Uterus (tissue), 4 donors: ENCODE measurements around the gene CNDP2. TPM values are rescaled to one million over a fixed set of nuclear protein-coding genes. Genes with fewer than 3 reads are reported as not detected.

Experiments
- DNase-seq, 2 donors: peaks; one replicate each; pipeline ENCODE4 v3.0.0-alpha.2; 2019 to 2020
- H3K27ac ChIP-seq, 2 donors: fragments of 200-600 bp; sonication (generic); 1 replicate in 1 of 2; 2 replicates in 1 of 2; pipeline ENCODE4 v1.5.1; 2016 to 2018
- H3K27me3 ChIP-seq, 2 donors: fragments of 200-600 bp; sonication (generic); one replicate each; pipeline ENCODE4 v1.5.1; 2018 to 2019; ENCODE audit warnings: control low read depth in 1 of 2
- H3K36me3 ChIP-seq, 2 donors: fragments of 200-600 bp; sonication (generic); one replicate each; pipeline ENCODE4 v1.5.1; 2019; ENCODE audit warnings: control low read depth in 1 of 2
- H3K4me1 ChIP-seq, 2 donors: fragments of 200-600 bp; sonication (generic); one replicate each; pipeline ENCODE4 v1.5.1; 2018 to 2019; ENCODE audit warnings: control low read depth in 1 of 2
- H3K4me3 ChIP-seq, 2 donors: fragments of 200-600 bp; sonication (generic); 1 replicate in 1 of 2; 2 replicates in 1 of 2; pipeline ENCODE4 v1.5.1; 2018 to 2019; ENCODE audit warnings: mild to moderate bottlenecking in 1 of 2
- H3K9me3 ChIP-seq, 2 donors: fragments of 200-600 bp; sonication (generic); one replicate each; pipeline ENCODE4 v1.5.1; 2019; ENCODE audit warnings: control low read depth in 1 of 2
- POLR2A ChIP-seq, 2 donors: fragments of 450-650 bp; IDR thresholded peaks; one replicate each; pipeline ENCODE4 v1.6.1; 2016; ENCODE audit warnings: antibody characterized with exemption in 2 of 2, mild to moderate bottlenecking in 1 of 2, moderate library complexity in 1 of 2
- intact Hi-C: fragments of 100-400 bp; cut with DNase I; formaldehyde crosslinking; loops from one replicate; pipeline ENCODE4 v1.15.1; 2023; ENCODE audit warnings: low total_unique reads
- total RNA-seq, 4 donors: library from RNA; depleted of rRNA in 3 of 4; stranded (reverse); fragments of >200 nt in 3 of 4; gene quantifications; one replicate each; pipeline versions ENCODE4 v1.1.0 to v1.2.4, GENCODE V29; 2014 to 2023
- TF ChIP-seq, protein P1 (sequence below), 4 experiments: fragments of 200-600 bp in 2 of 4; fragments of 450-650 bp in 2 of 4; sonication (generic) in 2 of 4; IDR thresholded peaks; one replicate each; pipeline ENCODE4 v1.5.1; 2016 to 2019; ENCODE audit warnings: antibody characterized with exemption in 4 of 4, mild to moderate bottlenecking in 2 of 4, moderate library complexity in 1 of 4
- donor health status: DM: yes; HTN: yes; CAD: no.

Gene CNDP2
- total RNA-seq, 4 donors from 2014 or later: 56.2 to 149 (median 110) TPM

DNA sequence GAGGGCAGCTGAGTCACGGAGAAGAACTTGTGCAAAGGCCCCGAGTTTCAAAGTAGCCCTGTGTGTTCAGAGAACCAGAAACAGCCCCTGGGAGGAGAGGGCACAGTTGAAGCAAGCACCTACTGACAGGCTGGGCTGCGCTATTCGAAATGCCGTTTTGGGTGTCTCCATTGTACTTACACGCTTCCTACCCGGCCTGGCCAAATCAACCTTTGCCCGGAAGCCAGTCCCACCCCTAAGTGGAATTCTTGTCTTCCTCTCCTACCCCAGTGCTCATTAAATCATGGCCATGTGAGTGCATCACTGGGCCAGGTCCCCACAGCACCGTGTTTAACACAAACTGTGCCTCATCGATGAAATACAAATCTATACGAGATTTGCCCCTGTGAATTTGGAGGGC, 45.0 kb upstream of the CNDP2 start:
- peaks cover 0 to 2% of the 10 kb centered on the region in 2 donors for H3K4me1 ChIP-seq
- no peak overlapping the region for H3K27ac ChIP-seq
- peaks cover 0 to 20% of the 10 kb centered on the region in 2 donors for H3K27me3 ChIP-seq
- TF ChIP-seq POLR2A (IDR thresholded peaks at IDR 0.05): no peak
- TF ChIP-seq, protein P1, sequence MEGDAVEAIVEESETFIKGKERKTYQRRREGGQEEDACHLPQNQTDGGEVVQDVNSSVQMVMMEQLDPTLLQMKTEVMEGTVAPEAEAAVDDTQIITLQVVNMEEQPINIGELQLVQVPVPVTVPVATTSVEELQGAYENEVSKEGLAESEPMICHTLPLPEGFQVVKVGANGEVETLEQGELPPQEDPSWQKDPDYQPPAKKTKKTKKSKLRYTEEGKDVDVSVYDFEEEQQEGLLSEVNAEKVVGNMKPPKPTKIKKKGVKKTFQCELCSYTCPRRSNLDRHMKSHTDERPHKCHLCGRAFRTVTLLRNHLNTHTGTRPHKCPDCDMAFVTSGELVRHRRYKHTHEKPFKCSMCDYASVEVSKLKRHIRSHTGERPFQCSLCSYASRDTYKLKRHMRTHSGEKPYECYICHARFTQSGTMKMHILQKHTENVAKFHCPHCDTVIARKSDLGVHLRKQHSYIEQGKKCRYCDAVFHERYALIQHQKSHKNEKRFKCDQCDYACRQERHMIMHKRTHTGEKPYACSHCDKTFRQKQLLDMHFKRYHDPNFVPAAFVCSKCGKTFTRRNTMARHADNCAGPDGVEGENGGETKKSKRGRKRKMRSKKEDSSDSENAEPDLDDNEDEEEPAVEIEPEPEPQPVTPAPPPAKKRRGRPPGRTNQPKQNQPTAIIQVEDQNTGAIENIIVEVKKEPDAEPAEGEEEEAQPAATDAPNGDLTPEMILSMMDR (IDR thresholded peaks at IDR 0.05): no peak
- intact Hi-C loops: no loop called here
- DNase-seq: no peak
- no peak overlapping the region for H3K4me3 ChIP-seq
- H3K9me3 ChIP-seq: no peaks in the 10 kb centered on the region
- H3K36me3 ChIP-seq: no peaks in the 10 kb centered on the region

DNA sequence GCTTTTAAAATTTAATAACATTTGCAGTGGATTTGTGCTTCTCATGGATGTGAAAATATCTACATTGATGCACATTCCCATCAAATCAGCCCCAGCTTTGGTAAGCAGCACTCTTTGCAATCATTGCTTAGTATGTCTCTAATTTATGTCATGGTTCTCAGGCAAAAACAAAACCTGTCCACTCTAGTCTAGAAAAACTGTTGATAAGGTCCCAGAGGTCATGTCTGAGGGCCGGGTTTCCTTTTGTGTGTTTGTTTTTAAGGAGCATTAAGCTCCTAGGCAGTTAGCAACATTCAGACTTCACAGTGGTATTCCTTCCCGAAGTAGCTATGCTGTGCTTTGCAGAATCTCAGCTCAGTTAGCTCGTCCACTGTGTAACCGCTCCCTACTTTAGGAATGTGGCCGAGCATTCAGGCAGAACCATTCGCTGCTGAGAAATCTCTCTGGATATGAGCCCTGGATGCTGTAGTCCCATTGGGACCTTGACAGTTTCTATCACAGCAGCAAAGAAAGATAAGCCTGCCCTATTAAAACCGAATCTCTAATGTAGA, 43.1 kb upstream of the CNDP2 start:
- Histone ChIP-seq H3K4me1 (peaks cover 0 to 7% of the 10 kb centered on the region in 2 donors), H3K36me3 (no peaks in the 10 kb centered on the region), H3K27ac (no peak overlapping the region), H3K27me3 (peaks cover 0 to 26% of the 10 kb centered on the region in 2 donors), H3K4me3 (no peak overlapping the region), H3K9me3 (no peaks in the 10 kb centered on the region)
- intact Hi-C loops: no loop called here
- DNase-seq: no peak
- TF ChIP-seq, protein P1 (IDR thresholded peaks at IDR 0.05): no peak
- TF ChIP-seq POLR2A (IDR thresholded peaks at IDR 0.05): no peak

DNA sequence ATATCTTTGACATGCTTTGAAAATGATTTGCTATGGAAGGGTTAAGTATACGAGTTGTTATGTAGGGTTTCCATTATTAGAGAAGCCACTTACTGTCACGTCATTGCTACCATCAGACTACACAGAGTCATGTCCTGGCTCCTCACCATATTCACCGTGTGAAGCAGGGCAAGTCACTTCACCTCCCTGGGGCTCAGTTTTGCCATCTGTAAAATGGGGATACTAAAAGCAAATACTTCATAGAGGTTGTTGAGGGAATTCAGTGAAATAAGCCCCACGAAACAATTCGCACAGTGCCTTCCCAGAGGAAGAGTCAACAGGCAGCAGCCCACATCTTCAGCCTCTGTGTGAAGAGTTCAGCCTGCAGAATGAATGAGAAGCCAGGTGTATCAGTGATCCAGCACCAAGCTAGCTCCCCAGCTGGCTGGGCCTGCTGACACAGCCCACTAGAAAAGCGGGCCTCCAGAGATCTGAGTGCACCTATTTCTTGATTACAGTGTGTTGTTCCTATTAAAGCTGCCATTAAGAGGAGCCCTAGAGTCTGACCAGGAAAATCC, 42.4 kb upstream of the CNDP2 start:
- Histone ChIP-seq H3K27me3 (peaks cover 0 to 26% of the 10 kb centered on the region in 2 donors), H3K4me3 (no peak overlapping the region), H3K4me1 (peaks cover 0 to 7% of the 10 kb centered on the region in 2 donors), H3K36me3 (no peaks in the 10 kb centered on the region), H3K9me3 (no peaks in the 10 kb centered on the region), H3K27ac (no peak overlapping the region)
- no peak for DNase-seq
- intact Hi-C loops: no loop called here
- TF ChIP-seq POLR2A (IDR thresholded peaks at IDR 0.05): no peak
- TF ChIP-seq, protein P1 (IDR thresholded peaks at IDR 0.05): no peak

DNA sequence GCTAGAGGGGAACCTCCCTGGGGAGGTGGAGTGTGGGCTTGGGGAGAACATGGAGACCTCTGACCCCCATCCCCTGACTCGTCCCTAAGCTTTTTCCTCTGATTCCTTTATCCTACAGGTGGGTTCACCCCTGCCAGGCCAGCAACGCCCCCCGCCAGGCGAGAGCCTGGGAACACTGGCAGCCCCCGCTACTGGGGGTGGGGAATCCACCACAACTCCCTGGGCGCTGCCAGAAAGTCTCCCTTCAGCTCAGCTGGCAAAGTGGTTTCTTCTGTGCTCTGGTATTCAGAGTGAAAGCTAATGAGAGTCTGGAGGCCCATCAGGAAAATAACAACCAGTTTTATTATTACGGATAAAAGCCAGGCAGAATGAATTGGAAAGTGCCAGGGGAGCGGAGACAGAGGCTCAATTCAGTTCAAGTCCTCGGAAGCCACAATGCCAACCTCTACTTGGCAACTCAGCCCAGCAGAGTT, 41.8 kb upstream of the CNDP2 start:
- intact Hi-C loops: no loop called here
- no peak overlapping the region for H3K4me3 ChIP-seq
- no peak for TF ChIP-seq POLR2A (IDR thresholded peaks at IDR 0.05)
- TF ChIP-seq, protein P1 (IDR thresholded peaks at IDR 0.05): no peak
- H3K4me1 ChIP-seq: peaks cover 0 to 7% of the 10 kb centered on the region in 2 donors
- no peak overlapping the region for H3K27ac ChIP-seq
- H3K36me3 ChIP-seq: no peaks in the 10 kb centered on the region
- peaks cover 0 to 26% of the 10 kb centered on the region in 2 donors for H3K27me3 ChIP-seq
- DNase-seq: no peak
- H3K9me3 ChIP-seq: no peaks in the 10 kb centered on the region

DNA sequence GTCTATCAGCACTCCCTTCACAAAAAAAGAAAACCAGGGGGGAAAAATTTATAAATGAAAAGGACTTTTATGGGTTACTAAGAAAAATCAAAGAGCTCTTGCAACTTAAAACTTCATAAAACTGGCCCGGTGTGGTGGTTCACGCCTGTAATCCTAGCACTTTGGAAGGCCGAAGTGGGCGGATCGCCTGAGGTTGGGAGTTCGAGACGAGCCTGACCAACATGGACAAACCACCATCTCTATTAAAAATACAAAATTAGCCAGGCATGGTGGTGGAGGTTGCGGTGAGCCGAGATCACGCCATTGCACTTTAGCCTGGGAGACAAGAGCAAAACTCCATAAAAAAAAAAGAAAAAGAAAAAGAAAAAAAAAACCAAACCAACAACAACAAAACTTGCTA, 40.8 kb upstream of the CNDP2 start:
- no peak for TF ChIP-seq POLR2A (IDR thresholded peaks at IDR 0.05)
- TF ChIP-seq, protein P1 (IDR thresholded peaks at IDR 0.05): no peak
- H3K4me3 ChIP-seq: no peak overlapping the region
- DNase-seq: no peak
- H3K27me3 ChIP-seq: peaks cover 0 to 26% of the 10 kb centered on the region in 2 donors
- no peaks in the 10 kb centered on the region for H3K36me3 ChIP-seq
- no peak overlapping the region for H3K27ac ChIP-seq
- intact Hi-C loops: no loop called here
- no peaks in the 10 kb centered on the region for H3K9me3 ChIP-seq
- H3K4me1 ChIP-seq: peaks cover 0 to 7% of the 10 kb centered on the region in 2 donors
